ENCODE data around the gene IL1R1.

- TF ChIP-seq HNF4A (conservative IDR thresholded peaks at IDR 0.05) (peak; percentile 62 to 73), CTCF (IDR thresholded peaks at IDR 0.05; ENCODE audit: low read depth, low read length, missing input control) (no peak), MAX (IDR thresholded peaks at IDR 0.05) (peak; percentile 43), RAD21 (IDR thresholded peaks at IDR 0.05) (peak in 1 of 2 donors; percentile 24), ATF3 (IDR thresholded peaks at IDR 0.05) (peak; percentile 10), RXRA (IDR thresholded peaks at IDR 0.05) (peak; percentile 79 to 93)
Measured at GRCh38 chr2:102194609-102195268, 52.2 kb downstream of the IL1R1 start.
